Measurements from ENCODE around the gene NUAK1. TPM values are rescaled to one million over a fixed set of nuclear protein-coding genes. Genes with fewer than 3 reads are reported as not detected.

The NUAK1 gene
- total and polyA plus RNA-seq, 2 donors from 2014 or later, result 2.9 to 28.8 TPM

DNA sequence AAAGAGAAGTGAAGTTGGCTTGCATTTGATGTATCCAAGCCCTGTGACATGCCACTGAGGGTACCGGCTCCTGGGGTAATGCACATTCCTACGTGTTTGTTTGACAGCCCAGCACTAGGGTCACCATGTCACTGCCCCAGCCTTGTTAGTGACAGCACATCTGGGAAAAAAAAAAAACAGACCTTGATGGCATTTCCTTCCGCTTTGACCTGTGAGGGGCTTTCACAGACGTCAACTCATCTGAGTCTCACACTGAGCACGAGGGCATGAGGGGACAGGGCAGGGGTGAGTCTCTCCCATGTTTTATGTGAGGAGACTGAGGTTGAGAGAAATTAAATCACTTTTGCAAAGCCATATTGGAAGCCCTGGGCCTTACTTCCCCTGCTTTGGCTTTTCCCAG lies 111.5 kb downstream of the NUAK1 start:
- FAIRE-seq (no peak), DNase-seq (no peak)
- Histone ChIP-seq H3K27ac (ENCODE audit: low read depth in 2 of 2, low read length in 2 of 2) (no peak overlapping the region), H3K4me1 (ENCODE audit: control insufficient read depth in 2 of 3, insufficient read depth in 2 of 3, low read depth in 1 of 3, low read length in 3 of 3) (peaks cover 0 to 10% (median 8%) of the 10 kb centered on the region in 3 donors), H3K27me3 (ENCODE audit: control insufficient read depth, insufficient read depth, low read length) (no peaks in the 10 kb centered on the region), H3K36me3 (ENCODE audit: control insufficient read depth in 2 of 3, insufficient read depth in 3 of 3, low read length in 3 of 3) (no peaks in the 10 kb centered on the region), H3K9me3 (ENCODE audit: control insufficient read depth in 2 of 3, insufficient read depth in 1 of 3, low read length in 3 of 3) (no peaks in the 10 kb centered on the region), H3K4me3 (ENCODE audit: low read length in 3 of 3) (no peak overlapping the region), H3K9ac (ENCODE audit: low read length in 3 of 3) (no peak overlapping the region)
- TF ChIP-seq, protein P1, sequence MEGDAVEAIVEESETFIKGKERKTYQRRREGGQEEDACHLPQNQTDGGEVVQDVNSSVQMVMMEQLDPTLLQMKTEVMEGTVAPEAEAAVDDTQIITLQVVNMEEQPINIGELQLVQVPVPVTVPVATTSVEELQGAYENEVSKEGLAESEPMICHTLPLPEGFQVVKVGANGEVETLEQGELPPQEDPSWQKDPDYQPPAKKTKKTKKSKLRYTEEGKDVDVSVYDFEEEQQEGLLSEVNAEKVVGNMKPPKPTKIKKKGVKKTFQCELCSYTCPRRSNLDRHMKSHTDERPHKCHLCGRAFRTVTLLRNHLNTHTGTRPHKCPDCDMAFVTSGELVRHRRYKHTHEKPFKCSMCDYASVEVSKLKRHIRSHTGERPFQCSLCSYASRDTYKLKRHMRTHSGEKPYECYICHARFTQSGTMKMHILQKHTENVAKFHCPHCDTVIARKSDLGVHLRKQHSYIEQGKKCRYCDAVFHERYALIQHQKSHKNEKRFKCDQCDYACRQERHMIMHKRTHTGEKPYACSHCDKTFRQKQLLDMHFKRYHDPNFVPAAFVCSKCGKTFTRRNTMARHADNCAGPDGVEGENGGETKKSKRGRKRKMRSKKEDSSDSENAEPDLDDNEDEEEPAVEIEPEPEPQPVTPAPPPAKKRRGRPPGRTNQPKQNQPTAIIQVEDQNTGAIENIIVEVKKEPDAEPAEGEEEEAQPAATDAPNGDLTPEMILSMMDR (IDR thresholded peaks at IDR 0.05; ENCODE audit: borderline replicate concordance, extremely low read depth, insufficient read depth), result no peak
- intact Hi-C loops (cut with DNase I), result no loop called here

DNA sequence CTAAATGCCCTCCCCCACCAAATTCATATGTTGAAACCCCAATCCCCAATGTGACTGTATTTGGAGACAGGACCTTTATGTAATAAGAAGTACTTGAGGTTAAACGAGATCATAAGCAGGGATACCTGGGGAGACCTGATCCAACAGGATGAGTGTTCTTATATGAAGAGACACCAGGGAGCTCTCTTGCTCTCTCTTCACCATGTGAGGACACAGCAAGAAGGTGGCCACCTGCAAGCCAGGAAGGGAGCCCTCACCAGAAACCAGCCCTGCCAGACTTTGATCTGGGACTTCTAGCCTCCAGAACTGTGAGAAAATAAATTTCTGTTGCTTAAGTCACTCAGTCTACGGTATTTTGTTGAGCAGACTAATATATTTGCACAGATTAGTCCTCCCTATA lies 113.6 kb downstream of the NUAK1 start:
- peaks cover 0 to 16% (median 16%) of the 10 kb centered on the region in 3 donors for H3K4me1 ChIP-seq (ENCODE audit: control insufficient read depth in 2 of 3, insufficient read depth in 2 of 3, low read depth in 1 of 3, low read length in 3 of 3)
- H3K9ac ChIP-seq (ENCODE audit: low read length in 3 of 3), result no peak overlapping the region
- no peaks in the 10 kb centered on the region for H3K36me3 ChIP-seq (ENCODE audit: control insufficient read depth in 2 of 3, insufficient read depth in 3 of 3, low read length in 3 of 3)
- no peak for FAIRE-seq
- H3K27me3 ChIP-seq (ENCODE audit: control insufficient read depth, insufficient read depth, low read length), result no peaks in the 10 kb centered on the region
- no peak overlapping the region for H3K4me3 ChIP-seq (ENCODE audit: low read length in 3 of 3)
- intact Hi-C loops (cut with DNase I), result no loop called here
- no peak overlapping the region for H3K27ac ChIP-seq (ENCODE audit: low read depth in 2 of 2, low read length in 2 of 2)
- TF ChIP-seq, protein P1 (IDR thresholded peaks at IDR 0.05; ENCODE audit: borderline replicate concordance, extremely low read depth, insufficient read depth), result no peak
- no peaks in the 10 kb centered on the region for H3K9me3 ChIP-seq (ENCODE audit: control insufficient read depth in 2 of 3, insufficient read depth in 1 of 3, low read length in 3 of 3)
- no peak for DNase-seq

DNA sequence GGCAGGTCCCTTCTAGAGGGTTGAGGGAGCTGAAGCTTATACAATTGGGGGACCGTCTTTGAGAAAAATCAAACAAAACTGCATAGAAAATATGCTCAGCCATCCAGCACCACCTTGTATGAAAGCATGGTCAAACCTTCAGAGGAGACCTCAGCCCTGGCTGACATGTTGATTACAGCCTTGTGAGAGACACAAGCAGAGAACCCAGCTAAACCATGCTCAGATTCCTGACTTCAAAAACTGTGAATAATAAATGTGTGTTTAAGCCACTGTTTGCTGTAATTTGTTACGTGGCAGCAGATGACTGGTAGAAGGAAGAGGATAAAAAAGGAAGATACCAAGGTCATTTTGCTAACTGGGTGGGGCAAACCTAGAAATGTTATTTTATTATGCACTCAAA lies 115.7 kb downstream of the NUAK1 start:
- Histone ChIP-seq H3K4me3 (ENCODE audit: low read length in 3 of 3) (no peak overlapping the region), H3K9me3 (ENCODE audit: control insufficient read depth in 2 of 3, insufficient read depth in 1 of 3, low read length in 3 of 3) (no peaks in the 10 kb centered on the region), H3K27ac (ENCODE audit: low read depth in 2 of 2, low read length in 2 of 2) (peak overlapping the region; percentile 18 to 66), H3K36me3 (ENCODE audit: control insufficient read depth in 2 of 3, insufficient read depth in 3 of 3, low read length in 3 of 3) (no peaks in the 10 kb centered on the region), H3K9ac (ENCODE audit: low read length in 3 of 3) (no peak overlapping the region), H3K27me3 (ENCODE audit: control insufficient read depth, insufficient read depth, low read length) (no peaks in the 10 kb centered on the region), H3K4me1 (ENCODE audit: control insufficient read depth in 2 of 3, insufficient read depth in 2 of 3, low read depth in 1 of 3, low read length in 3 of 3) (peaks cover 0 to 16% (median 16%) of the 10 kb centered on the region in 3 donors)
- TF ChIP-seq, protein P1 (IDR thresholded peaks at IDR 0.05; ENCODE audit: borderline replicate concordance, extremely low read depth, insufficient read depth), result no peak
- intact Hi-C loops (cut with DNase I), result no loop called here
- FAIRE-seq, result no peak
- DNase-seq, result peak in 1 of 5 donors; percentile 15

DNA sequence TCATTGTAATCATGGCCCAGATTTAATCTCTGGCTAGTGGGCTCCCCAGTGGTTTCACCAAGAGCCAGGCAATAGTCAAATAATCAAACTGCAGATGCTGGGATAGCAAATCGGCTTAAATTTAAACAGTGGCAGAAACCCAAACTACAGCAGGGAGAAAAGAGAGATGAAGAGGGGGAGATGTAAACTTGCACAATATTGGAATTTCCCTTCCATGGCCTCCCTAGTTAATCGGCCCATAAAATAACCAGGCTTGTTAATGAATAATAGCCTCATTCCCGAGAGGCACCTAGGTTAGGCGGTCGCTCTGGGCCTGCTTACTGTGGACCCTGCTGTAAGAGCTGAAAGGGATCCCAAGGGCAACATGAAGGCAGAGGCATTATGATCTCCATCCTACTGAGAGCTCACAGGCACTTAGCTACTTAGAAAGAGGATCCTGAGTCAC lies 116.2 kb downstream of the NUAK1 start:
- Histone ChIP-seq H3K36me3 (ENCODE audit: control insufficient read depth in 2 of 3, insufficient read depth in 3 of 3, low read length in 3 of 3) (no peaks in the 10 kb centered on the region), H3K9ac (ENCODE audit: low read length in 3 of 3) (no peak overlapping the region), H3K27me3 (ENCODE audit: control insufficient read depth, insufficient read depth, low read length) (no peaks in the 10 kb centered on the region), H3K27ac (ENCODE audit: low read depth in 2 of 2, low read length in 2 of 2) (peak overlapping the region; percentile 33 to 66), H3K4me1 (ENCODE audit: control insufficient read depth in 2 of 3, insufficient read depth in 2 of 3, low read depth in 1 of 3, low read length in 3 of 3) (peaks cover 0 to 16% (median 16%) of the 10 kb centered on the region in 3 donors), H3K4me3 (ENCODE audit: low read length in 3 of 3) (no peak overlapping the region), H3K9me3 (ENCODE audit: control insufficient read depth in 2 of 3, insufficient read depth in 1 of 3, low read length in 3 of 3) (no peaks in the 10 kb centered on the region)
- peak in 4 of 5 donors; percentile 48 to 89 (median 74) for DNase-seq
- TF ChIP-seq, protein P1 (IDR thresholded peaks at IDR 0.05; ENCODE audit: borderline replicate concordance, extremely low read depth, insufficient read depth), result no peak
- no peak for FAIRE-seq
- intact Hi-C loops (cut with DNase I), result no loop called here
